IMR-90 (cell line): ENCODE results near the gene FBXL5. TPM values are rescaled to one million over a fixed set of nuclear protein-coding genes. Genes with fewer than 3 reads are reported as not detected.

Experiments
- ATAC-seq: fragments of 200-7000 bp; cut with Tn5 transposase; 2 replicates; pipeline ENCODE4 v1.9.1; 2020; ENCODE audit warnings: low read depth, mild to moderate bottlenecking, moderate library complexity
- BruUV-seq: library from RNA; stranded (reverse); fragments of 400-500 nt; replicated peaks from 2 replicates; lab custom pipeline; 2021; lab: Mats Ljungman, UMichigan
- CTCF ChIA-PET: fragments of 300-600 bp; formaldehyde crosslinking; extraction: SDS; loops from one replicate; lab custom pipeline; 2021; ENCODE audit warnings: antibody characterized with exemption; lab: Yijun Ruan, JAX
- POLR2A ChIA-PET: fragments of 300-600 bp; sonication (Branson Sonifier 250); formaldehyde crosslinking; loops from one replicate; lab custom pipeline; 2022; ENCODE audit warnings: antibody characterized with exemption; ENCODE audit not compliant: unreplicated experiment; lab: Charles Lee
- DNase-seq: peaks from one replicate; pipeline ENCODE4 v3.0.0; 2013
- H2AFZ ChIP-seq: replicated peaks from 2 replicates; pipeline ENCODE3; 2013; ENCODE audit warnings: low read length, mild to moderate bottlenecking; ENCODE audit not compliant: poor library complexity
- H2AK5ac ChIP-seq: 2 replicates; pipeline ENCODE4 v1.6.1; 2013; ENCODE audit warnings: low read depth, low read length, inconsistent platforms
- H2AK9ac ChIP-seq: replicated peaks from 2 replicates; pipeline ENCODE3; 2013; ENCODE audit warnings: mild to moderate bottlenecking, low read depth, low read length, moderate library complexity; ENCODE audit not compliant: poor library complexity
- H2BK120ac ChIP-seq: 2 replicates; pipeline ENCODE4 v1.6.1; 2013; ENCODE audit warnings: low read depth, low read length, inconsistent platforms
- H2BK15ac ChIP-seq: 3 replicates; pipeline ENCODE4 v1.6.1; 2013; ENCODE audit warnings: low read depth, low read length, inconsistent platforms
- H2BK20ac ChIP-seq: 2 replicates; pipeline ENCODE4 v1.6.1; 2013; ENCODE audit warnings: low read depth, mild to moderate bottlenecking, inconsistent platforms, low read length, moderate library complexity
- H2BK5ac ChIP-seq: 2 replicates; pipeline ENCODE4 v1.6.1; 2013; ENCODE audit warnings: mild to moderate bottlenecking, low read depth, low read length, inconsistent platforms; ENCODE audit not compliant: poor library complexity, severe bottlenecking
- H3K14ac ChIP-seq: replicated peaks from 2 replicates; pipeline ENCODE4 v1.6.1; 2013; ENCODE audit warnings: low read depth, low read length, inconsistent platforms
- H3K18ac ChIP-seq: 2 replicates; pipeline ENCODE4 v1.6.1; 2013; ENCODE audit warnings: low read depth, low read length, control low read depth
- H3K23ac ChIP-seq: 2 replicates; pipeline ENCODE4 v1.6.1; 2013; ENCODE audit warnings: low read depth, low read length, inconsistent platforms
- H3K27ac ChIP-seq: 2 replicates; pipeline ENCODE4 v1.5.1; 2013; ENCODE audit warnings: mild to moderate bottlenecking, control low read depth, low read length; ENCODE audit not compliant: insufficient read depth
- H3K27me3 ChIP-seq: 2 replicates; pipeline ENCODE4 v1.6.1; 2013; ENCODE audit warnings: low read length; ENCODE audit not compliant: control insufficient read depth, insufficient read depth
- H3K36me3 ChIP-seq: 2 replicates; pipeline ENCODE4 v1.6.1; 2013; ENCODE audit warnings: low read length, mixed read lengths; ENCODE audit not compliant: control insufficient read depth, insufficient read depth
- H3K4ac ChIP-seq: 2 replicates; pipeline ENCODE4 v1.6.1; 2013; ENCODE audit warnings: low read depth, low read length, inconsistent platforms
- H3K4me1 ChIP-seq: 2 replicates; pipeline ENCODE4 v1.6.1; 2013; ENCODE audit warnings: low read length, mixed read lengths; ENCODE audit not compliant: control insufficient read depth, insufficient read depth
- H3K4me2 ChIP-seq: 2 replicates; pipeline ENCODE4 v1.6.1; 2013; ENCODE audit warnings: low read depth, mild to moderate bottlenecking, control low read depth, low read length, moderate library complexity
- H3K4me3 ChIP-seq: 2 replicates; pipeline ENCODE4 v1.5.1; 2013; ENCODE audit warnings: low read depth, mild to moderate bottlenecking, control low read depth, low read length, moderate library complexity; ENCODE audit not compliant: insufficient read depth
- H3K56ac ChIP-seq: 2 replicates; pipeline ENCODE4 v1.6.1; 2013; ENCODE audit warnings: low read length, inconsistent platforms; ENCODE audit not compliant: insufficient read depth; ENCODE audit errors: extremely low read depth
- H3K79me1 ChIP-seq, 2 experiments: 2 replicates each; pipeline ENCODE4 v1.6.1; 2013; ENCODE audit warnings: low read length in 2 of 2, inconsistent platforms in 1 of 2, low read depth in 1 of 2
- H3K9ac ChIP-seq: 2 replicates; pipeline ENCODE4 v1.6.1; 2013; ENCODE audit warnings: low read depth, low read length, control low read depth
- H3K9me1 ChIP-seq: 2 replicates; pipeline ENCODE4 v1.6.1; 2013; ENCODE audit warnings: low read length, inconsistent platforms; ENCODE audit not compliant: insufficient read depth
- H3K9me3 ChIP-seq: 2 replicates; pipeline ENCODE4 v1.6.1; 2013; ENCODE audit warnings: low read length; ENCODE audit not compliant: control insufficient read depth, insufficient read depth
- H4K20me1 ChIP-seq: 2 replicates; pipeline ENCODE4 v1.6.1; 2013; ENCODE audit warnings: low read length, inconsistent platforms; ENCODE audit not compliant: insufficient read depth
- H4K5ac ChIP-seq: 2 replicates; pipeline ENCODE4 v1.6.1; 2013; ENCODE audit warnings: mild to moderate bottlenecking, low read depth, low read length, control low read depth
- H4K8ac ChIP-seq, 2 experiments: 2 replicates each; pipeline ENCODE4 v1.6.1; 2013; ENCODE audit warnings: low read depth in 2 of 2, low read length in 2 of 2, control low read depth in 1 of 2, inconsistent platforms in 1 of 2
- H4K91ac ChIP-seq: 2 replicates; pipeline ENCODE4 v1.6.1; 2013; ENCODE audit warnings: low read depth, low read length, inconsistent platforms; ENCODE audit not compliant: insufficient read depth
- CHD1 ChIP-seq: IDR thresholded peaks from 2 replicates; pipeline ENCODE4 v1.6.1; 2012; ENCODE audit warnings: low read depth, low read length, improper control_type of control experiment
- WGBS, 2 experiments: methylation state at CpG; one replicate each; pipeline versions ENCODE4 v1.1.5 to v1.1.7; 2013; ENCODE audit warnings: missing lambda C conversion rate in 2 of 2; ENCODE audit not compliant: insufficient read length in 1 of 2; ENCODE audit errors: extremely low coverage in 2 of 2; 5-methylcytosine and 5-hydroxymethylcytosine counted together
- dilution Hi-C: fragments of 300-500 bp; cut with HindIII; formaldehyde crosslinking; loops from one replicate; pipeline ENCODE4 v1.14.3; 2018; ENCODE audit warnings: low sequenced_read_pairs; ENCODE audit not compliant: unreplicated experiment
- in situ Hi-C: fragments of 300-500 bp; cut with MboI; formaldehyde crosslinking; loops from 3 replicates; pipeline ENCODE4 v1.14.3; 2019; ENCODE audit warnings: low sequenced_read_pairs, inconsistent platforms, mixed read lengths
- intact Hi-C: fragments of 100-400 bp; cut with micrococcal nuclease; formaldehyde crosslinking; loops from 2 replicates; pipeline ENCODE4 v1.10.0; 2022
- polyA plus RNA-seq, 3 experiments: library from polyadenylated mRNA; depleted of rRNA; stranded (reverse); fragments of >200 nt; gene quantifications; 2 replicates each; pipeline ENCODE4 v1.2.3, GENCODE V29; 2012; ENCODE audit warnings: low replicate concordance in 1 of 3
- total RNA-seq: library from RNA; depleted of rRNA; stranded (reverse); fragments of >200 nt; gene quantifications from 2 replicates; pipeline ENCODE4 v1.2.3, GENCODE V29; 2012

The FBXL5 gene
- total and polyA plus RNA-seq, 2 of the 4 experiments (the other 2 are of a cell fraction), result 20.3 to 62.6 TPM

DNA sequence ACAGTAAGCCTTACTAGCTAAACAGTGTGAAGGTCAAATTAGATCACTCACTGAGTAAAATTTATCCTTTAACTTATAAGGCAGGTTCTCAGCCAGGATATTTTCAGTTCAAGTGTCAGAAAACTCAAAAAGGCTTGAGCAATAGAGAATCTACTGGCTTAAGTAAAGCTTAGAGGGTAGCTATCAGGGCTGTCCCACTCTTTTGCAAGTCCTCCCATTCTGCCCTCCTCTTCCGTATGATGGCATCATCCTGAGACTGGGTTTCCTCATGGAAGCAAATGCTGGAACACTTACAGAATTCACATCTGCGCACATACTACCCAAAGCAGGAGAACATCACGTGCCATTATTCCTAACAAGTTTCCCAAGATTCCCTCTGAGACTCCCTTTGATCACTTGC, 55.0 kb downstream of the FBXL5 start:
- Histone ChIP-seq H4K5ac (no peak overlapping the region), H3K14ac (no peak overlapping the region), H3K79me1 (peaks cover 0 to 4% of the 10 kb centered on the region in 2 experiments; a peak in 2 of 4 replicates), H2AK5ac (no peak overlapping the region), H2BK15ac (no peak overlapping the region), H2BK20ac (no peak overlapping the region), H2AFZ (no peak overlapping the region), H3K27ac (no peak overlapping the region), H3K4ac (no peak overlapping the region), H3K4me3 (no peak overlapping the region), H4K8ac (no peak overlapping the region), H2AK9ac (no peak overlapping the region), H3K9me1 (peaks cover 3% of the 10 kb centered on the region; the same call in 1 of the 2 replicates), H3K4me2 (no peak overlapping the region), H3K36me3 (peaks cover 12% of the 10 kb centered on the region), H4K91ac (no peak overlapping the region), H2BK120ac (no peak overlapping the region), H3K18ac (no peak overlapping the region), H3K23ac (no peak overlapping the region), H3K4me1 (peaks cover 2% of the 10 kb centered on the region; the same call in 1 of the 2 replicates), H4K20me1 (peaks cover 4% of the 10 kb centered on the region; the same call in 1 of the 2 replicates), H3K9ac (no peak overlapping the region), H2BK5ac (no peak overlapping the region), H3K56ac (no peak overlapping the region), H3K9me3 (no peaks in the 10 kb centered on the region; the same call in 1 of the 2 replicates), H3K27me3 (no peaks in the 10 kb centered on the region)
- no TSS peak for BruUV-seq
- in situ Hi-C loops, result no loop called here
- WGBS, 2 experiments, result 100% methylated on average over 1 of the region's 3 CpGs; no CpG with 5 or more reads in 1 of the 2 experiments
- dilution Hi-C loops, result no loop called here
- DNase-seq (no peak), ATAC-seq (no peak)
- no peak for TF ChIP-seq CHD1
- ChIA-PET CTCF (interaction anchor here (0.8 kb wide), 1 partner anchor 12 kb away, joined by 3 read pairs; no protein-coding TSS in a partner anchor), POLR2A (no interaction called here)
- intact Hi-C loops, result no loop called here
